ENCODE results near the gene DDA1.
A peak's percentile ranks its signal among the peaks of the same experiment; 100 is the strongest.
"Not testable (repeated sequence)": the region's sequence is repeated elsewhere in the genome, so short reads cannot be mapped to it uniquely, and the experiment has no call there.

DDA1 gene

GRCh38 chr19:17309198-17309964 lies at the start of gene DDA1:
Gene DDA1 (plus strand): TSS chr19:17309563. CDS start chr19:17309655, 92 bp downstream.
- Histone ChIP-seq H3K9me3 (ENCODE audit: low read length) (no peaks in the 10 kb centered on the region), H3K27me3 (ENCODE audit: control insufficient read depth in 1 of 2, insufficient read depth in 2 of 2, low read length in 2 of 2) (no peaks in the 10 kb centered on the region), H3K4me1 (ENCODE audit: insufficient read depth, low read length) (peaks cover 37% of the 10 kb centered on the region), H3K9ac (ENCODE audit: low read length) (peak within 1 kb of the TSS; percentile 69), H3K4me3 (ENCODE audit: low read depth in 1 of 2, low read length in 2 of 2) (peak within 1 kb of the TSS; percentile 89 to 98), H3K27ac (ENCODE audit: low read depth, low read length) (peak within 1 kb of the TSS; percentile 89), H3K36me3 (ENCODE audit: insufficient read depth, low read length) (peaks cover 9% of the 10 kb centered on the region)

GRCh38 chr19:17259934-17260333 lies 49.4 kb upstream of the DDA1 start:
- Histone ChIP-seq H3K9me3 (ENCODE audit: low read length) (no peaks in the 10 kb centered on the region), H3K4me3 (ENCODE audit: low read depth in 1 of 2, low read length in 2 of 2) (no peak overlapping the region), H3K4me1 (ENCODE audit: insufficient read depth, low read length) (no peaks in the 10 kb centered on the region), H3K27ac (ENCODE audit: low read depth, low read length) (no peak overlapping the region), H3K36me3 (ENCODE audit: insufficient read depth, low read length) (no peaks in the 10 kb centered on the region), H3K9ac (ENCODE audit: low read length) (no peak overlapping the region), H3K27me3 (ENCODE audit: control insufficient read depth in 1 of 2, insufficient read depth in 2 of 2, low read length in 2 of 2) (no peaks in the 10 kb centered on the region)

GRCh38 chr19:17260842-17261325 lies 48.5 kb upstream of the DDA1 start:
- Histone ChIP-seq H3K27me3 (ENCODE audit: control insufficient read depth in 1 of 2, insufficient read depth in 2 of 2, low read length in 2 of 2) (no peaks in the 10 kb centered on the region), H3K9me3 (ENCODE audit: low read length) (no peaks in the 10 kb centered on the region), H3K27ac (ENCODE audit: low read depth, low read length) (no peak overlapping the region), H3K9ac (ENCODE audit: low read length) (no peak overlapping the region), H3K4me1 (ENCODE audit: insufficient read depth, low read length) (no peaks in the 10 kb centered on the region), H3K36me3 (ENCODE audit: insufficient read depth, low read length) (no peaks in the 10 kb centered on the region), H3K4me3 (ENCODE audit: low read depth in 1 of 2, low read length in 2 of 2) (no peak overlapping the region)

GRCh38 chr19:17262557-17262956 lies 46.8 kb upstream of the DDA1 start:
- H3K4me1 ChIP-seq (ENCODE audit: insufficient read depth, low read length) = peaks cover 3% of the 10 kb centered on the region
- H3K9me3 ChIP-seq (ENCODE audit: low read length) = no peaks in the 10 kb centered on the region
- H3K27ac ChIP-seq (ENCODE audit: low read depth, low read length) = no peak overlapping the region
- no peaks in the 10 kb centered on the region for H3K36me3 ChIP-seq (ENCODE audit: insufficient read depth, low read length)
- H3K27me3 ChIP-seq (ENCODE audit: control insufficient read depth in 1 of 2, insufficient read depth in 2 of 2, low read length in 2 of 2) = no peaks in the 10 kb centered on the region
- no peak overlapping the region for H3K4me3 ChIP-seq (ENCODE audit: low read depth in 1 of 2, low read length in 2 of 2)
- no peak overlapping the region for H3K9ac ChIP-seq (ENCODE audit: low read length)

GRCh38 chr19:17263712-17264640 lies 45.4 kb upstream of the DDA1 start:
- Histone ChIP-seq H3K4me1 (ENCODE audit: insufficient read depth, low read length) (peaks cover 9% of the 10 kb centered on the region), H3K27ac (ENCODE audit: low read depth, low read length) (no peak overlapping the region), H3K27me3 (ENCODE audit: control insufficient read depth in 1 of 2, insufficient read depth in 2 of 2, low read length in 2 of 2) (no peaks in the 10 kb centered on the region), H3K9me3 (ENCODE audit: low read length) (no peaks in the 10 kb centered on the region), H3K4me3 (ENCODE audit: low read depth in 1 of 2, low read length in 2 of 2) (no peak overlapping the region), H3K9ac (ENCODE audit: low read length) (no peak overlapping the region), H3K36me3 (ENCODE audit: insufficient read depth, low read length) (no peaks in the 10 kb centered on the region)

GRCh38 chr19:17264641-17264979 lies 44.8 kb upstream of the DDA1 start, which contains the start of gene USHBP1:
Gene USHBP1 (minus strand): TSS chr19:17264745. CDS start chr19:17264299, 446 bp downstream.
- Histone ChIP-seq H3K4me1 (ENCODE audit: insufficient read depth, low read length) (peaks cover 9% of the 10 kb centered on the region), H3K36me3 (ENCODE audit: insufficient read depth, low read length) (no peaks in the 10 kb centered on the region), H3K27ac (ENCODE audit: low read depth, low read length) (no peak within 1 kb of the TSS), H3K9me3 (ENCODE audit: low read length) (no peaks in the 10 kb centered on the region), H3K27me3 (ENCODE audit: control insufficient read depth in 1 of 2, insufficient read depth in 2 of 2, low read length in 2 of 2) (no peaks in the 10 kb centered on the region), H3K9ac (ENCODE audit: low read length) (no peak within 1 kb of the TSS), H3K4me3 (ENCODE audit: low read depth in 1 of 2, low read length in 2 of 2) (no peak within 1 kb of the TSS)

GRCh38 chr19:17266026-17266425 lies 43.3 kb upstream of the DDA1 start:
- peaks cover 5% of the 10 kb centered on the region for H3K36me3 ChIP-seq (ENCODE audit: insufficient read depth, low read length)
- peaks cover 9% of the 10 kb centered on the region for H3K4me1 ChIP-seq (ENCODE audit: insufficient read depth, low read length)
- H3K4me3 ChIP-seq (ENCODE audit: low read depth in 1 of 2, low read length in 2 of 2) = no peak overlapping the region
- no peak overlapping the region for H3K9ac ChIP-seq (ENCODE audit: low read length)
- no peak overlapping the region for H3K27ac ChIP-seq (ENCODE audit: low read depth, low read length)
- no peaks in the 10 kb centered on the region for H3K27me3 ChIP-seq (ENCODE audit: control insufficient read depth in 1 of 2, insufficient read depth in 2 of 2, low read length in 2 of 2)
- H3K9me3 ChIP-seq (ENCODE audit: low read length) = no peaks in the 10 kb centered on the region

GRCh38 chr19:17266589-17266974 lies 42.8 kb upstream of the DDA1 start:
- Histone ChIP-seq H3K4me1 (ENCODE audit: insufficient read depth, low read length) (peaks cover 9% of the 10 kb centered on the region), H3K27me3 (ENCODE audit: control insufficient read depth in 1 of 2, insufficient read depth in 2 of 2, low read length in 2 of 2) (no peaks in the 10 kb centered on the region), H3K4me3 (ENCODE audit: low read depth in 1 of 2, low read length in 2 of 2) (no peak overlapping the region), H3K27ac (ENCODE audit: low read depth, low read length) (no peak overlapping the region), H3K36me3 (ENCODE audit: insufficient read depth, low read length) (peaks cover 5% of the 10 kb centered on the region), H3K9ac (ENCODE audit: low read length) (no peak overlapping the region), H3K9me3 (ENCODE audit: low read length) (no peaks in the 10 kb centered on the region)

GRCh38 chr19:17266975-17267788 lies 42.2 kb upstream of the DDA1 start, which contains the start of gene BABAM1:
Gene BABAM1 (plus strand): TSS chr19:17267443. CDS start chr19:17268807, 1,364 bp downstream.
- Histone ChIP-seq H3K4me1 (ENCODE audit: insufficient read depth, low read length) (peaks cover 9% of the 10 kb centered on the region), H3K27ac (ENCODE audit: low read depth, low read length) (peak within 1 kb of the TSS; percentile 91), H3K27me3 (ENCODE audit: control insufficient read depth in 1 of 2, insufficient read depth in 2 of 2, low read length in 2 of 2) (no peaks in the 10 kb centered on the region)

GRCh38 chr19:17268754-17269153 lies 40.6 kb upstream of the DDA1 start:
- H3K27me3 ChIP-seq (ENCODE audit: control insufficient read depth in 1 of 2, insufficient read depth in 2 of 2, low read length in 2 of 2) = no peaks in the 10 kb centered on the region
- no peaks in the 10 kb centered on the region for H3K9me3 ChIP-seq (ENCODE audit: low read length)
- no peak overlapping the region for H3K9ac ChIP-seq (ENCODE audit: low read length)
- H3K36me3 ChIP-seq (ENCODE audit: insufficient read depth, low read length) = peaks cover 5% of the 10 kb centered on the region
- peaks cover 9% of the 10 kb centered on the region for H3K4me1 ChIP-seq (ENCODE audit: insufficient read depth, low read length)
- H3K27ac ChIP-seq (ENCODE audit: low read depth, low read length) = no peak overlapping the region
- H3K4me3 ChIP-seq (ENCODE audit: low read depth in 1 of 2, low read length in 2 of 2) = no peak overlapping the region

More at GRCh38 chr19:17266975-17267788, 42.2 kb upstream of the DDA1 start, which contains the start of gene BABAM1:
- Histone ChIP-seq H3K4me3 (ENCODE audit: low read depth in 1 of 2, low read length in 2 of 2) (peak within 1 kb of the TSS; percentile 85 to 87), H3K9me3 (ENCODE audit: low read length) (no peaks in the 10 kb centered on the region), H3K36me3 (ENCODE audit: insufficient read depth, low read length) (peaks cover 5% of the 10 kb centered on the region), H3K9ac (ENCODE audit: low read length) (peak within 1 kb of the TSS; percentile 67)

- H3K27ac ChIP-seq (ENCODE audit: low read depth, low read length); H3K4me1 ChIP-seq (ENCODE audit: insufficient read depth, low read length); H3K9me3 ChIP-seq (ENCODE audit: low read length); H3K4me3 ChIP-seq (ENCODE audit: low read depth in 1 of 2, low read length in 2 of 2); H3K27me3 ChIP-seq (ENCODE audit: control insufficient read depth in 1 of 2, insufficient read depth in 2 of 2, low read length in 2 of 2); H3K9ac ChIP-seq (ENCODE audit: low read length): not testable (repeated sequence)
- H3K36me3 ChIP-seq (ENCODE audit: insufficient read depth, low read length) = peaks cover 35% of the 10 kb centered on the region
Observed at GRCh38 chr19:17274892-17275291, 34.5 kb upstream of the DDA1 start.
